Natural killer cell (primary cell): ENCODE data around the gene MDK. TPM values are rescaled to one million over a fixed set of nuclear protein-coding genes. Genes with fewer than 3 reads are reported as not detected.

Experiments
- ATAC-seq, 3 donors: fragments of 150-1000 bp in 2 of 3; fragments of 200-7000 bp in 1 of 3; cut with Tn5 transposase; 1 replicate in 1 of 3; 2 replicates in 2 of 3; pipeline ENCODE4 v1.10.0; 2021; ENCODE audit warnings: mild to moderate bottlenecking in 2 of 3, moderate library complexity in 2 of 3
- DNase-seq, 2 donors: peaks; one replicate each; pipeline versions ENCODE4 v3.0.0 to v3.0.0-alpha.2; 2013 to 2021; ENCODE audit warnings: mixed read lengths in 1 of 2
- H3K27ac ChIP-seq: one replicate; pipeline ENCODE4 v1.5.1; 2013; ENCODE audit warnings: mild to moderate bottlenecking, low read length
- H3K27me3 ChIP-seq: one replicate; pipeline ENCODE4 v1.6.1; 2013; ENCODE audit warnings: low read length; ENCODE audit not compliant: control insufficient read depth, insufficient read depth
- H3K36me3 ChIP-seq: one replicate; pipeline ENCODE4 v1.6.1; 2013; ENCODE audit warnings: low read length; ENCODE audit not compliant: control insufficient read depth, insufficient read depth
- H3K4me1 ChIP-seq: one replicate; pipeline ENCODE4 v1.6.1; 2013; ENCODE audit warnings: low read length; ENCODE audit not compliant: control insufficient read depth, insufficient read depth
- H3K4me3 ChIP-seq: one replicate; pipeline ENCODE4 v1.5.1; 2013; ENCODE audit warnings: low read length
- H3K9me3 ChIP-seq: one replicate; pipeline ENCODE4 v1.6.1; 2013; ENCODE audit warnings: low read length; ENCODE audit not compliant: control insufficient read depth, insufficient read depth
- H3K27ac Mint-ChIP-seq, 2 donors: one replicate each; pipeline ENCODE4 v1.8.0; 2022; ENCODE audit warnings: mild to moderate bottlenecking in 2 of 2, mixed read lengths in 2 of 2, moderate library complexity in 1 of 2
- H3K27me3 Mint-ChIP-seq, 2 donors: one replicate each; pipeline ENCODE4 v1.8.0; 2022; ENCODE audit warnings: low read depth in 2 of 2, mixed read lengths in 2 of 2
- H3K36me3 Mint-ChIP-seq: one replicate; pipeline ENCODE4 v1.8.0; 2022; ENCODE audit warnings: mixed read lengths
- H3K4me1 Mint-ChIP-seq, 2 donors: one replicate each; pipeline ENCODE4 v1.8.0; 2022; ENCODE audit warnings: mixed read lengths in 2 of 2
- H3K4me3 Mint-ChIP-seq: one replicate; pipeline ENCODE4 v1.8.0; 2022; ENCODE audit warnings: mild to moderate bottlenecking, moderate library complexity, mixed read lengths
- H3K9me3 Mint-ChIP-seq, 2 donors: one replicate each; pipeline ENCODE4 v1.8.0; 2022; ENCODE audit warnings: mixed read lengths in 2 of 2
- WGBS: methylation state at CpG from one replicate; pipeline ENCODE4 v1.1.7; 2013; ENCODE audit warnings: missing lambda C conversion rate; ENCODE audit not compliant: insufficient coverage; 5-methylcytosine and 5-hydroxymethylcytosine counted together
- intact Hi-C: fragments of 100-400 bp; cut with micrococcal nuclease; formaldehyde crosslinking; loops from one replicate; pipeline ENCODE4 v1.14.2; 2022
- total RNA-seq, 4 donors: library from RNA; stranded (reverse); fragments of 120-200 nt in 1 of 4; gene quantifications; one replicate each; pipeline versions ENCODE4 v1.2.3 to v1.2.4, GENCODE V29; 2013 to 2022
- TF ChIP-seq, protein P1 (sequence below): fragments of 200-600 bp; IDR thresholded peaks from one replicate; pipeline ENCODE4 v1.8.0; 2022; ENCODE audit warnings: antibody characterized with exemption

MDK gene
- total RNA-seq, 3 donors from 2014 or later (not counting 1 experiment from before 2014, with no cell fraction given): 4.5 to 10.6 (median 6.3) TPM

DNA sequence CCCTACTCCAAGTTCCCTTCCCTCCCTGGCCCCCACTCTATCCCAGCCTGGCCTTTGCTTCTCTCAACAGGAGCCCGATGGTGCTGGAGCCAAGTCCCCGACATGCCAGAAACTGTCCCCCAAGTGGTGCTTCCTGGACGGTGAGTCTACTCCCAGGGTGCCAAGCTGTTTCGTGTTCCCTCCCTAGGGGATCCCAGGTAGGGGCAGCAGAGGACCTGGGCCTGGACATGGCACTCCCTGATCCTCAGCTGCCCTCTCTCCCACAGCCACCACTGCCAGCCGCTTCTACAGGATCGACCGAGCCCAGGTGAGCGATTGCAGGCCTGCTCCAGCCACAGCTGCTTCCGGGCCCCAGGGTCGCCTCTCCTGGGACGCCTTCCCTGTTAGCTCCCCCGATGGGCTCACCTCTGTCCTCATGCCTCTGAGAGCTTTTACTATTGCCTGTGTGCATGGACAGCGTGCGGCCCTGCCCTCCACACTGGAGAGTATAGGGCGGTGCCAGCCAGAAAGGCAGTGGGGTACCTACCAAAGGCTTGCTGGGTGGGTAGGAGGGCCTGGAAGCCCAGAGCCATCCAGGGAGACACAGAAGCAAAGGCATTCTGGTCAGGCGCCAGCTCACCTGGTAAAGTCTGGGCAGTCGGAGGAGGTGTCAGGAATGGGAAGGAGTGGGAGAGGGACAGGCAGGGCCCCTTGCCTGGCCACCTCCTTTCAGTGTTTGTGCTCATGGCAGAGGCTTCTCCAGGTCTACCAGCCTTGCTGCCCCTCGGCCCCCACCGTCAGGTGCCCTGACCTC, 5.0 kb upstream of the MDK start:
- peaks cover 13 to 30% of the 10 kb centered on the region in 2 donors for H3K4me1 Mint-ChIP-seq
- TF ChIP-seq, protein P1, sequence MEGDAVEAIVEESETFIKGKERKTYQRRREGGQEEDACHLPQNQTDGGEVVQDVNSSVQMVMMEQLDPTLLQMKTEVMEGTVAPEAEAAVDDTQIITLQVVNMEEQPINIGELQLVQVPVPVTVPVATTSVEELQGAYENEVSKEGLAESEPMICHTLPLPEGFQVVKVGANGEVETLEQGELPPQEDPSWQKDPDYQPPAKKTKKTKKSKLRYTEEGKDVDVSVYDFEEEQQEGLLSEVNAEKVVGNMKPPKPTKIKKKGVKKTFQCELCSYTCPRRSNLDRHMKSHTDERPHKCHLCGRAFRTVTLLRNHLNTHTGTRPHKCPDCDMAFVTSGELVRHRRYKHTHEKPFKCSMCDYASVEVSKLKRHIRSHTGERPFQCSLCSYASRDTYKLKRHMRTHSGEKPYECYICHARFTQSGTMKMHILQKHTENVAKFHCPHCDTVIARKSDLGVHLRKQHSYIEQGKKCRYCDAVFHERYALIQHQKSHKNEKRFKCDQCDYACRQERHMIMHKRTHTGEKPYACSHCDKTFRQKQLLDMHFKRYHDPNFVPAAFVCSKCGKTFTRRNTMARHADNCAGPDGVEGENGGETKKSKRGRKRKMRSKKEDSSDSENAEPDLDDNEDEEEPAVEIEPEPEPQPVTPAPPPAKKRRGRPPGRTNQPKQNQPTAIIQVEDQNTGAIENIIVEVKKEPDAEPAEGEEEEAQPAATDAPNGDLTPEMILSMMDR: no peak
- 96% methylated on average over 19 of the region's 19 CpGs for WGBS
- H3K4me3 ChIP-seq: no peak overlapping the region
- no peaks in the 10 kb centered on the region for H3K36me3 Mint-ChIP-seq
- H3K27ac ChIP-seq: no peak overlapping the region
- H3K27me3 Mint-ChIP-seq: no peaks in the 10 kb centered on the region
- peaks cover 31% of the 10 kb centered on the region for H3K4me1 ChIP-seq
- H3K27ac Mint-ChIP-seq: no peak overlapping the region
- H3K9me3 Mint-ChIP-seq: no peaks in the 10 kb centered on the region
- H3K9me3 ChIP-seq: no peaks in the 10 kb centered on the region
- intact Hi-C loops: no loop called here
- H3K36me3 ChIP-seq: peaks cover 67% of the 10 kb centered on the region
- ATAC-seq (no peak), DNase-seq (no peak)
- H3K27me3 ChIP-seq: no peaks in the 10 kb centered on the region
- H3K4me3 Mint-ChIP-seq: no peak overlapping the region

DNA sequence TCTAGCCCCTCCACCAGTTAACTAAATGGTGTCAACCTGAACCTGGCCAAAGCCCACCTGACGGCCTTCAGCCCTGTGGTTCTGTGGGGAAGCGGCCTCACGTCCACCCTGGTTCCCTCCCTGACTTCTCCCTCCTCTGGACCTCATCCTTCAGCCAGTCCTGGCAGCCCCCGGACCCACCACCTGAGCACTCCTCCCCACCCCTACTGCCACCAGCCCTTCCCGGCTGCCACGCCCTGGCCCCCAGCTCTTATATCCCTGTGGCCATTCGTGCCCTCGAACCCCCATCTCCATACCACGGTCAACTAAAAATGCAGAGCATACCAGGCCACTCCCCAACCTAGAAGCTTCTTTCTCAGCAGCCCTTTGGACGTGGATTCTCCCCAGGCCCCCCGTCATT, 4.2 kb upstream of the MDK start:
- H3K4me1 Mint-ChIP-seq: peaks cover 13 to 36% of the 10 kb centered on the region in 2 donors
- intact Hi-C loops: no loop called here
- ATAC-seq (no peak), DNase-seq (no peak)
- H3K4me1 ChIP-seq: peaks cover 38% of the 10 kb centered on the region
- H3K27ac Mint-ChIP-seq: peak overlapping the region in 1 of 2 donors; percentile 65
- peaks cover 0 to 4% of the 10 kb centered on the region in 2 donors for H3K27me3 Mint-ChIP-seq
- TF ChIP-seq, protein P1: no peak
- H3K9me3 ChIP-seq: no peaks in the 10 kb centered on the region
- H3K36me3 ChIP-seq: peaks cover 58% of the 10 kb centered on the region
- H3K9me3 Mint-ChIP-seq: no peaks in the 10 kb centered on the region
- no peak overlapping the region for H3K27ac ChIP-seq
- 96% methylated on average over 11 of the region's 11 CpGs for WGBS
- no peaks in the 10 kb centered on the region for H3K36me3 Mint-ChIP-seq
- H3K4me3 ChIP-seq: no peak overlapping the region
- peaks cover 3% of the 10 kb centered on the region for H3K27me3 ChIP-seq
- H3K4me3 Mint-ChIP-seq: no peak overlapping the region

DNA sequence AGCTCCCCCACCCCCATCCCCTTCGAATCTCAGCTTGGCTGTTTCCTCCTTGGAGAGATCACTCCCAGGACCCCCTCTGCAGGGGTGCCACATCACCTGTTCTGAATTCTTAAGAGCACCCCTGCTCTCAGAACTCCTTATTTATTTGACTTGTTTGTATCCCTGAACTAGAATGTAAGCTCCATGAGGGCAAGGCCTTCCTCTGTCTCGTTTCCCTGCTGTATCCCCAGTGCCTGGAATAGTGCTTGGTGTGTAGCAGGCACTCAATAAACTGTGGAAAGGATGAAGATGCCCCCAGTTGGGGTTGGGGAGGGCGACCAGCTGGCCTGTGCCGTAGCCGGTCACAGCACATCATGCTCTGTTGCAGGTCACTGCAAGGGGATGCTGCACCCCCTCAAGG, 3.6 kb upstream of the MDK start:
- Mint-ChIP-seq H3K4me3 (no peak overlapping the region), H3K36me3 (no peaks in the 10 kb centered on the region), H3K27me3 (peaks cover 0 to 4% of the 10 kb centered on the region in 2 donors), H3K4me1 (peaks cover 13 to 38% of the 10 kb centered on the region in 2 donors), H3K9me3 (no peaks in the 10 kb centered on the region), H3K27ac (peak overlapping the region; percentile 65 to 72)
- intact Hi-C loops: no loop called here
- Histone ChIP-seq H3K4me1 (peaks cover 43% of the 10 kb centered on the region), H3K27ac (no peak overlapping the region), H3K4me3 (no peak overlapping the region), H3K9me3 (no peaks in the 10 kb centered on the region), H3K27me3 (peaks cover 6% of the 10 kb centered on the region), H3K36me3 (peaks cover 53% of the 10 kb centered on the region)
- 100% methylated on average over 5 of the region's 5 CpGs for WGBS
- DNase-seq: no peak
- TF ChIP-seq, protein P1: no peak
- ATAC-seq: no peak
